ENCODE results near the gene DMAC2. TPM values are rescaled to one million over a fixed set of nuclear protein-coding genes. Genes with fewer than 3 reads are reported as not detected.

DMAC2 gene
- polyA plus RNA-seq, 1 donor from 2014 or later: 59.8 TPM

DNA sequence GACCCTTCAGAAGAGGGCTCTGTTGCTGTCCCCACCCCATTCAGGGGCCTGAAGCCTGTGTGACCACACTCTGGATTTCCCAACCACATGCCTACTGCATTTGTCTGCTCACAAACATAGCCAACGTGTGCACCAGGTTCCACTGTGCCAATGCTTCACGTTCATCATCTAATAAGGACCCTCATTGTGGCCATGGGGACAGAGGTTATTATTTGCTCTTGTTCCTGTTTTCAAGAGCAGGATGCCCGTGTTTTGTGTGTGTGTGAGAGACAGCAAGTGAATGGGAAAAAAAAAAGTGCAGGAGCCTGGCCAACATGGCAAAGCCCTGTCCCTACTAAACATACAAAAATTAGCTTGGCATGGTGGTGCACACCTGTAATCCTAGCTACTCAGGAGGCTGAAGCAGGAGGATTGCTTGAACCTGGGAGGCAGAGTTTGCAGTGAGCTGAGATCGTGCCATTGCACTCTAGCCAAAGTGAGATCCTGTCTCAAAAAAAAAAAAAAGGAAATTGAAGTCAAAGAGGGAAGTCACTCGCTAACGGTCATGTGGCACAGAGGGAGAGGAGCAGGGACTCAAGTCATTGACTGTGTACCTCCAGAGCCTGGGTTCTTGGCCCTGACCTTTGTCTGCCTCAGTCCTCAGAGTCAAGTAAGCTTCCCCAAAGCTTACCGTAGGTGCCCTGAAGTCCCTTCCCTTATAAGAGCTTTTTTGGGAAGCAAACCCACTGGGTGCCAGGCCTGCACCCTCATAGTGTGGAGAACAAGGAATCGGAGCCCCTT is 19.4 kb downstream of the DMAC2 start:
- Histone ChIP-seq H3K27ac (ENCODE audit: low read length) (no peak overlapping the region), H3K79me2 (replicated peaks; ENCODE audit: insufficient read depth, low read length) (no peaks in the 10 kb centered on the region), H3K9ac (ENCODE audit: low read length) (no peak overlapping the region), H3K4me2 (ENCODE audit: low read length) (no peak overlapping the region), H3K4me3 (ENCODE audit: low read length) (no peak overlapping the region), H3K36me3 (ENCODE audit: insufficient read depth, low read length) (peaks cover 3% of the 10 kb centered on the region), H2AFZ (ENCODE audit: low read depth, low read length) (no peak overlapping the region), H3K9me2 (ENCODE audit: insufficient read depth, low read length) (no peaks in the 10 kb centered on the region), H3F3A (ENCODE audit: insufficient read depth, low read length, poor library complexity, severe bottlenecking) (no peaks in the 10 kb centered on the region), H3K27me3 (ENCODE audit: insufficient read depth, low read depth, low read length) (no peaks in the 10 kb centered on the region), H3K9me3 (ENCODE audit: low read length) (no peaks in the 10 kb centered on the region), H4K20me1 (ENCODE audit: insufficient read depth) (no peaks in the 10 kb centered on the region)
- TF ChIP-seq, protein P1, sequence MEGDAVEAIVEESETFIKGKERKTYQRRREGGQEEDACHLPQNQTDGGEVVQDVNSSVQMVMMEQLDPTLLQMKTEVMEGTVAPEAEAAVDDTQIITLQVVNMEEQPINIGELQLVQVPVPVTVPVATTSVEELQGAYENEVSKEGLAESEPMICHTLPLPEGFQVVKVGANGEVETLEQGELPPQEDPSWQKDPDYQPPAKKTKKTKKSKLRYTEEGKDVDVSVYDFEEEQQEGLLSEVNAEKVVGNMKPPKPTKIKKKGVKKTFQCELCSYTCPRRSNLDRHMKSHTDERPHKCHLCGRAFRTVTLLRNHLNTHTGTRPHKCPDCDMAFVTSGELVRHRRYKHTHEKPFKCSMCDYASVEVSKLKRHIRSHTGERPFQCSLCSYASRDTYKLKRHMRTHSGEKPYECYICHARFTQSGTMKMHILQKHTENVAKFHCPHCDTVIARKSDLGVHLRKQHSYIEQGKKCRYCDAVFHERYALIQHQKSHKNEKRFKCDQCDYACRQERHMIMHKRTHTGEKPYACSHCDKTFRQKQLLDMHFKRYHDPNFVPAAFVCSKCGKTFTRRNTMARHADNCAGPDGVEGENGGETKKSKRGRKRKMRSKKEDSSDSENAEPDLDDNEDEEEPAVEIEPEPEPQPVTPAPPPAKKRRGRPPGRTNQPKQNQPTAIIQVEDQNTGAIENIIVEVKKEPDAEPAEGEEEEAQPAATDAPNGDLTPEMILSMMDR (IDR thresholded peaks at IDR 0.05; ENCODE audit: poor library complexity, severe bottlenecking): no peak
- TF ChIP-seq SMC3 (conservative IDR thresholded peaks at IDR 0.05; ENCODE audit: poor library complexity) (no peak), MXI1 (conservative IDR thresholded peaks at IDR 0.05; ENCODE audit: poor library complexity, severe bottlenecking) (no peak), TAF1 (IDR thresholded peaks at IDR 0.05; ENCODE audit: low read depth) (no peak), EZH2 (IDR thresholded peaks at IDR 0.05; ENCODE audit: borderline replicate concordance, insufficient read depth, low read length, poor library complexity, severe bottlenecking) (no peak), RAD21 (conservative IDR thresholded peaks at IDR 0.05) (no peak), EP300 (conservative IDR thresholded peaks at IDR 0.05; ENCODE audit: poor library complexity, severe bottlenecking) (no peak)
- TF ChIP-seq, protein P2, sequence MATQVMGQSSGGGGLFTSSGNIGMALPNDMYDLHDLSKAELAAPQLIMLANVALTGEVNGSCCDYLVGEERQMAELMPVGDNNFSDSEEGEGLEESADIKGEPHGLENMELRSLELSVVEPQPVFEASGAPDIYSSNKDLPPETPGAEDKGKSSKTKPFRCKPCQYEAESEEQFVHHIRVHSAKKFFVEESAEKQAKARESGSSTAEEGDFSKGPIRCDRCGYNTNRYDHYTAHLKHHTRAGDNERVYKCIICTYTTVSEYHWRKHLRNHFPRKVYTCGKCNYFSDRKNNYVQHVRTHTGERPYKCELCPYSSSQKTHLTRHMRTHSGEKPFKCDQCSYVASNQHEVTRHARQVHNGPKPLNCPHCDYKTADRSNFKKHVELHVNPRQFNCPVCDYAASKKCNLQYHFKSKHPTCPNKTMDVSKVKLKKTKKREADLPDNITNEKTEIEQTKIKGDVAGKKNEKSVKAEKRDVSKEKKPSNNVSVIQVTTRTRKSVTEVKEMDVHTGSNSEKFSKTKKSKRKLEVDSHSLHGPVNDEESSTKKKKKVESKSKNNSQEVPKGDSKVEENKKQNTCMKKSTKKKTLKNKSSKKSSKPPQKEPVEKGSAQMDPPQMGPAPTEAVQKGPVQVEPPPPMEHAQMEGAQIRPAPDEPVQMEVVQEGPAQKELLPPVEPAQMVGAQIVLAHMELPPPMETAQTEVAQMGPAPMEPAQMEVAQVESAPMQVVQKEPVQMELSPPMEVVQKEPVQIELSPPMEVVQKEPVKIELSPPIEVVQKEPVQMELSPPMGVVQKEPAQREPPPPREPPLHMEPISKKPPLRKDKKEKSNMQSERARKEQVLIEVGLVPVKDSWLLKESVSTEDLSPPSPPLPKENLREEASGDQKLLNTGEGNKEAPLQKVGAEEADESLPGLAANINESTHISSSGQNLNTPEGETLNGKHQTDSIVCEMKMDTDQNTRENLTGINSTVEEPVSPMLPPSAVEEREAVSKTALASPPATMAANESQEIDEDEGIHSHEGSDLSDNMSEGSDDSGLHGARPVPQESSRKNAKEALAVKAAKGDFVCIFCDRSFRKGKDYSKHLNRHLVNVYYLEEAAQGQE (IDR thresholded peaks at IDR 0.05; ENCODE audit: borderline replicate concordance): no peak

DNA sequence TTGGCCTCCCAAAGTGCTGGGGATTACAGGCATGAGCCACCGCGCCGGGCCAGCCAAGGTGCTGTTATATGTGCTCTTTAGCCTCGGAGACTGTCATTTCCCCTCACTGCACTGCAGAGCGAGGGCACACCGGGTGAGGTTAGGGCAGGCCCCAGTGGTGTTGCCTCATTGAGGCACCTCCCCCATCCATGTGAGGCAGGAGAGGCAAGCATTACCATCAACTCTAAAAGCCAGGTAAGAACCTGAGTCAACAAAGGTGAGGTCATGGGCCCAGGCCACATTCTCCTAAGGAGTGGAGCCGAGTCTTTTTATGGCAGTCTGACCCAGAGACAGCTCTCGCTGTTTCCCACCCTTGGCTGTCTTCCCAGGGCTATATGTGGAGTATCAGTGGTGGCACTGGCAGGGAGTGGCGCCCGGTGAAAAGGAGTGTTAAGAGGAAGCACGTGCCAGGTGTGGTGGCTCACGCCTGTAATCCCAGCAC is 23.5 kb downstream of the DMAC2 start:
- Histone ChIP-seq H3K4me3 (ENCODE audit: low read length) (no peak overlapping the region), H4K20me1 (ENCODE audit: insufficient read depth) (no peaks in the 10 kb centered on the region), H3K27me3 (ENCODE audit: insufficient read depth, low read depth, low read length) (no peaks in the 10 kb centered on the region), H3K9me2 (ENCODE audit: insufficient read depth, low read length) (no peaks in the 10 kb centered on the region), H3F3A (ENCODE audit: insufficient read depth, low read length, poor library complexity, severe bottlenecking) (no peaks in the 10 kb centered on the region), H3K79me2 (replicated peaks; ENCODE audit: insufficient read depth, low read length) (no peaks in the 10 kb centered on the region), H2AFZ (ENCODE audit: low read depth, low read length) (no peak overlapping the region), H3K27ac (ENCODE audit: low read length) (no peak overlapping the region), H3K4me2 (ENCODE audit: low read length) (no peak overlapping the region), H3K36me3 (ENCODE audit: insufficient read depth, low read length) (peaks cover 3% of the 10 kb centered on the region), H3K9me3 (ENCODE audit: low read length) (no peaks in the 10 kb centered on the region), H3K9ac (ENCODE audit: low read length) (no peak overlapping the region)
- TF ChIP-seq POLR2AphosphoS5 (IDR thresholded peaks at IDR 0.05) (no peak), EP300 (conservative IDR thresholded peaks at IDR 0.05; ENCODE audit: poor library complexity, severe bottlenecking) (no peak), RAD21 (conservative IDR thresholded peaks at IDR 0.05) (no peak), EZH2 (IDR thresholded peaks at IDR 0.05; ENCODE audit: borderline replicate concordance, insufficient read depth, low read length, poor library complexity, severe bottlenecking) (no peak)
- TF ChIP-seq, protein P1 (IDR thresholded peaks at IDR 0.05; ENCODE audit: poor library complexity, severe bottlenecking): no peak
- TF ChIP-seq, protein P2 (IDR thresholded peaks at IDR 0.05; ENCODE audit: borderline replicate concordance): no peak

Data from neural cell (in vitro differentiated cells).